ENCODE measurements around the gene HOXC12.

HOXC12 gene

DNA sequence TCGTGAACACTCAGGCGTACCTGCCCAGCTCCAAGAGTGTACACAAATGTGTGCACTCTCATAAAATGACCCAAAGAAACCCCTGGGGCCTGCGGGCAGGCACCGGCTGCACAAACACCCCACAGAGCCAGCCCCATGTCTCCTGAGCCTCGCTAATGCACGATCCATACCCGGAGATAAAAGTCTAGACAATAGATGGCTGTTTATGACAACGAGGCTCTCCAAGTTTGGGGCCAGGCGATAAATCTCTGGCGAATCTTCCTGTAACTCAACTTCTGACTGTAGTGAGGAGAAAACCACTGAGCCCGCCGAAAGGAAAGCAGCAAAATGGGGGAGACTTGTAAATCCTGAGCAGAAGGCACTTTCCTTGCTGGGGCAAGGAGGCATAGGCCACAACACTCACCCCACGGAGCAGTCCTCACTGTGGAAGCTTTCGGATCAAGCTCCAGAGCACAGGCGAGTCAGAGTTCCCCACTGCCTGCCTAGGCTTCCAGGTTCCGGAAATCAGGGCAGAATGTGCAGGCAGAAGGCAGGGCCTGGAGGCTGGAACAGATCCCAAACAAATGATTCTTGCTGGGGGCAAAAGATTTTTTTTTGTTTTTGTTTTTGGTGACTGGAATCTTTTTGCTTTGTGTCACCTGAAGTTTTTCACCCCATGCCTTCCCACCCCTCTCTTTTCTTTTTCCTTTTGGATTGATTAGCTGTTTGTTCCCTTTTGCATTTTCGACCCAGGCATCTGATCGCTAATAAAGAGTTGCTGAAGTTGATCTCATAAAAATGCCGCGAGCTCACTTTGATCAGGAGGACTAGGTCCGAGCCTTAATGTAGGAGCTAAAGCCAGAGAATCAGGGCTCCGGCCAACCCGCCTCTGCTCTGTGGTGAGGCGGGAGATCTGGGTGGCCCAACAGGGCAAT is 13.8 kb downstream of the HOXC12 start:
- no peaks in the 10 kb centered on the region for H3K36me3 ChIP-seq (ENCODE audit: insufficient read depth, low read length)
- H3K9ac ChIP-seq (ENCODE audit: low read depth, low read length): no peak overlapping the region
- no peaks in the 10 kb centered on the region for H3K4me1 ChIP-seq (ENCODE audit: insufficient read depth, low read length)
- H3K27ac ChIP-seq (ENCODE audit: low read depth, low read length): no peak overlapping the region
- H3K9me3 ChIP-seq (ENCODE audit: insufficient read depth, low read depth, low read length): no peaks in the 10 kb centered on the region
- H3K4me3 ChIP-seq (ENCODE audit: low read length): no peak overlapping the region
- peaks cover 100% of the 10 kb centered on the region for H3K27me3 ChIP-seq (ENCODE audit: insufficient read depth, low read length)
- 31% methylated on average over 24 of the region's 24 CpGs for WGBS

DNA sequence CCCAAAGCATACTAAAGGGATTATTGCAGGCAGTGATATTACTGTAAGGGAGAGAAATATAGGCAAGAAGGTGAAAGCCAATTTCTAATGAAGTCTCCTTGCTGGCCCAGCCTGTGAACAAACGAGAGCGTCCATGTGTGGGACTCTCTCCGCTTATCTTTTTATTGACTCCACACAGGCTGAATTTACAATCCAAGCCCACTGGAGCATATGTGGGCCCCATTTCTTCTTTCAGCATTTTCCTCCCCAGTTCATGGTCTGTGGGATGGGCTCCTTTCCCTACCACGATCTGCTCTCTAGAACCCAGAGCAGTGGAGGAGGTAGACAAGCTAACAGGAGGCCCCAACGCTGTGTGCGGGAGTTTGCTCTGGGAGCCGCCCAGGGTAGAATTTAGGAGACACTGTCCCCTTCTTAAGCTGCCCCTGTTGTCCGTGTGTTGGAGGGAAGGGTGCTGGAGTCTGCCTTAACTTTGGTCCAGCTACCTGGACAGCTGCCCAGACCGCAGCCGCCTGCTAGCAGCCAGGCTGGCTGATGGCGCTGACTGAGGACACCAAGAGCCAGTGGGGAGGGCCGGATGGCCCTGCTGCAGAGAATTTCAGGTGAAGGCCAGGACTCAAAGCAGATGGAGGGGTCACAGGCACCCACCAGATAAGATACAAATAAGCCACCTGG is 15.0 kb downstream of the HOXC12 start:
- Histone ChIP-seq H3K27me3 (ENCODE audit: insufficient read depth, low read length) (peaks cover 100% of the 10 kb centered on the region), H3K9ac (ENCODE audit: low read depth, low read length) (no peak overlapping the region), H3K36me3 (ENCODE audit: insufficient read depth, low read length) (no peaks in the 10 kb centered on the region), H3K9me3 (ENCODE audit: insufficient read depth, low read depth, low read length) (no peaks in the 10 kb centered on the region), H3K27ac (ENCODE audit: low read depth, low read length) (no peak overlapping the region), H3K4me1 (ENCODE audit: insufficient read depth, low read length) (no peaks in the 10 kb centered on the region), H3K4me3 (ENCODE audit: low read length) (no peak overlapping the region)
- 49% methylated on average over 12 of the region's 12 CpGs for WGBS

DNA sequence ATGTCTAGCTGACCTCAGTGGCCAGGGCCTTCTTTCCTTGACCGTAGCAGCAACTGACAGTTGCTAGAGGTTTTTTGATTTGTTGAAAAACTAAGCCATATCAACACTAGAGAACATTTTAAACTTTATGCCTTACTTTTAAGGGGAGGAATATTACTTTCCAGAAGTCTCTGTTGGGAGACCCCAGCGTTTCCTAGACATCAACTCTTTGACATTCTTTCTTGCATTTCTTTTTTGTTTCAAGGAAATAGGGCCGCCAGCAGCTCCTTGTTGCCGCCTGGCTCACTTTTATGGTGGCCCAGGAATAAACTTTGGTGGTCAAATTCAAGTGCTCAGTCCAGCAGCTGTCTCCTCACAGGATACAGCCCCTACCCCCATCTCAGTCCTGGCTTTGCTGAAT is 15.7 kb downstream of the HOXC12 start:
- no peak overlapping the region for H3K4me3 ChIP-seq (ENCODE audit: low read length)
- 27% methylated on average over 4 of the region's 4 CpGs for WGBS
- H3K36me3 ChIP-seq (ENCODE audit: insufficient read depth, low read length): no peaks in the 10 kb centered on the region
- H3K4me1 ChIP-seq (ENCODE audit: insufficient read depth, low read length): no peaks in the 10 kb centered on the region
- no peaks in the 10 kb centered on the region for H3K9me3 ChIP-seq (ENCODE audit: insufficient read depth, low read depth, low read length)
- H3K27ac ChIP-seq (ENCODE audit: low read depth, low read length): no peak overlapping the region
- no peak overlapping the region for H3K9ac ChIP-seq (ENCODE audit: low read depth, low read length)
- peaks cover 100% of the 10 kb centered on the region for H3K27me3 ChIP-seq (ENCODE audit: insufficient read depth, low read length)

DNA sequence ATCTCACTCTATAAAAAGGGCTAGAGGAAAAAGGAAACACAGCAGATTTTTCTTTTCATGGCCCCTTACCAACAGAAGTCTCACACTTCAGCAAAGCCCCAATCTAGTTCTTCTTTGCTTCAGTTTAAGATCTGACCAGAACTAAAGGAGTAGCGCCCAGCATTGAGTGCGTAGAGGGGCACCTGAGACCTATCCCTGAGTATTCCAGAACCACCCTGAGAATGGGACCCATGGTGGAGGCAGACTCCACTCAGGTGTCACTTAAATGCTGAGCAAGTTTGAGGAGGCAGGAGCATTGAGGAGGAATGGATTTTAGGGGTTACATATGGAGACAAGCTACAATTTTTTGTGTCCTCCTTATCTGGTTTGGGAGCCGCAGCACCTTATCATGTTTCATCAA is 16.4 kb downstream of the HOXC12 start:
- Histone ChIP-seq H3K27ac (ENCODE audit: low read depth, low read length) (no peak overlapping the region), H3K9me3 (ENCODE audit: insufficient read depth, low read depth, low read length) (no peaks in the 10 kb centered on the region), H3K9ac (ENCODE audit: low read depth, low read length) (no peak overlapping the region), H3K27me3 (ENCODE audit: insufficient read depth, low read length) (peaks cover 100% of the 10 kb centered on the region), H3K4me1 (ENCODE audit: insufficient read depth, low read length) (no peaks in the 10 kb centered on the region), H3K4me3 (ENCODE audit: low read length) (no peak overlapping the region), H3K36me3 (ENCODE audit: insufficient read depth, low read length) (no peaks in the 10 kb centered on the region)
- WGBS: 78% methylated on average over 2 of the region's 3 CpGs

DNA sequence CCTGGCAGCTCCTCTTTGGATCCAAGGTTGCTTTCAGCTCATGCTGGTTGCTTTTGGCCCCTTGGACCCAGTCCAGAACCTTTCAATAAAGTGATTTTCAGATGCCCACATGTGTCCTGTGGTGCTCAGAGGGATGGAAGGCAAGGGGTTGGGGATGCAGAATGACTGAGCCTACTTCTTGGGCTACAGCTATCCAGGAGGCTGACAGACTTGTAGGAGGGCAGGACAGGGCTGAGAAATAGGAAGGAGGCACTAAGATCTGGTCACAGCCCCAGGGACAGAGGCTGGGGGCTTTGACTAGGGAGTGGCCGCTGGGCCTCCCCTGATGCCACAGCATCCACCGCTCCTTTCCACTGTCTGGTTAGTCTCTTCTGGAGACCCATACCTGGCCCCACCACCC is 17.0 kb downstream of the HOXC12 start:
- H3K9ac ChIP-seq (ENCODE audit: low read depth, low read length): no peak overlapping the region
- no peaks in the 10 kb centered on the region; the same call in 1 of the 2 replicates for H3K4me1 ChIP-seq (ENCODE audit: insufficient read depth, low read length)
- WGBS: 69% methylated on average over 2 of the region's 2 CpGs
- H3K4me3 ChIP-seq (ENCODE audit: low read length): no peak overlapping the region
- H3K27me3 ChIP-seq (ENCODE audit: insufficient read depth, low read length): peaks cover 100% of the 10 kb centered on the region
- no peaks in the 10 kb centered on the region for H3K9me3 ChIP-seq (ENCODE audit: insufficient read depth, low read depth, low read length)
- H3K27ac ChIP-seq (ENCODE audit: low read depth, low read length): no peak overlapping the region
- H3K36me3 ChIP-seq (ENCODE audit: insufficient read depth, low read length): no peaks in the 10 kb centered on the region

DNA sequence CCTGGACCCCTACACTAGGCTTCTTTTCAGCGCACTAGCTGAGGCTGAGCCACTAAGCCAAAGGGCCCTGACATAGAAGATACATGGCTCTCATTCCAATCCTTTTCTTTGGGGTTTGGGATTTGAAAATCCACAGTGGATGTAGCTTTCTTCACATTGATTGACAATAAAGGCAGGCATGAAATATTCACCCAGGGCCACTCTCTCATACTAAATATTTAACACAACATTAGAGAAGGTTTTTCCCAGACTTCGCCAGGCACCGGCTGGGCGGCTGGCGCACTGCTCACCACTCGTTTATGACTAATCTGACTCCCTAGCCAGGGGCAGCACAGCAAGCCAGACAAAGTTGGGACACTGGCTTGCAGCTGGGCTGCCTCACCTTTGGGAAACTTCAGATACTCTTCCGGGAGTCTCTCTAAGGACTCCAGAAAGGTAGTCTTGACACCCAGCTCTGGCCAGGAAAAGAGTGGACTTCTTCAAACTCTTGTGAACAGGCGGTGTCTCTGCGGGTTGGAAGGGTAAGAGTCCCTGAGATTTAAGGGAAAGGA is 17.5 kb downstream of the HOXC12 start:
- Histone ChIP-seq H3K36me3 (ENCODE audit: insufficient read depth, low read length) (no peaks in the 10 kb centered on the region), H3K9ac (ENCODE audit: low read depth, low read length) (no peak overlapping the region), H3K4me3 (ENCODE audit: low read length) (no peak overlapping the region), H3K4me1 (ENCODE audit: insufficient read depth, low read length) (no peaks in the 10 kb centered on the region; the same call in 1 of the 2 replicates), H3K9me3 (ENCODE audit: insufficient read depth, low read depth, low read length) (no peaks in the 10 kb centered on the region), H3K27me3 (ENCODE audit: insufficient read depth, low read length) (peaks cover 100% of the 10 kb centered on the region), H3K27ac (ENCODE audit: low read depth, low read length) (no peak overlapping the region)
- WGBS: 52% methylated on average over 9 of the region's 9 CpGs

DNA sequence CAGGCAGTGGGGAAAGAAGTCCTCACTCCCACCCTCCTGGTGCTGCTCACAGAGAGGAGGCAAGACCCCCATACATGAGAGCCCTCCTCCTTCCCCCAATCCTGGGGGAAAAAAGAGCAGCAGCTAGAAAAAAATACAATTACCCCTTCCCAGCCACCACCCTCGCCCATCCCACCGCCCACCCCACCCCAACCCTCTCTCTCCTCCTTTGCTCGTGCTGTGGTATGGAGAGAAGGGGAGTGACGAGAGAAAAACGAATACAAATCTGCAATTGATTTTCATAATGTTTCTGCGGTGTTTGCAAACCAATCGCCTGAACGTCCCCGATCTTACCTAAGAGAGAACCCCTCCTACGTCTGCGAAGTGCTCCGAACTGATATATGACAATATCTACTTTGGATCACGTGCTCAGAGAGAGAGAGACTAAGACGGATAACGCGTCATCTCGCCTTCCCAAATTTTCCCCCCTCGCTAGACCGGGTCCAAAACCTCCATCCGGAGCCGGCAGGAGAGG is 18.1 kb downstream of the HOXC12 start, which contains the start of gene HOXC11:
Gene HOXC11, plus strand, starts transcription at position 405 of the 514 bp plus-strand sequence. CDS start 116 bp downstream, outside the sequence.
- H3K27me3 ChIP-seq (ENCODE audit: insufficient read depth, low read length): peaks cover 100% of the 10 kb centered on the region
- no peak within 1 kb of the TSS for H3K27ac ChIP-seq (ENCODE audit: low read depth, low read length)
- H3K4me1 ChIP-seq (ENCODE audit: insufficient read depth, low read length): no peaks in the 10 kb centered on the region; the same call in 1 of the 2 replicates
- no peak within 1 kb of the TSS for H3K9ac ChIP-seq (ENCODE audit: low read depth, low read length)
- 16% methylated on average over 18 of the region's 21 CpGs for WGBS
- no peaks in the 10 kb centered on the region for H3K9me3 ChIP-seq (ENCODE audit: insufficient read depth, low read depth, low read length)
- H3K36me3 ChIP-seq (ENCODE audit: insufficient read depth, low read length): no peaks in the 10 kb centered on the region
- H3K4me3 ChIP-seq (ENCODE audit: low read length): no peak within 1 kb of the TSS

DNA sequence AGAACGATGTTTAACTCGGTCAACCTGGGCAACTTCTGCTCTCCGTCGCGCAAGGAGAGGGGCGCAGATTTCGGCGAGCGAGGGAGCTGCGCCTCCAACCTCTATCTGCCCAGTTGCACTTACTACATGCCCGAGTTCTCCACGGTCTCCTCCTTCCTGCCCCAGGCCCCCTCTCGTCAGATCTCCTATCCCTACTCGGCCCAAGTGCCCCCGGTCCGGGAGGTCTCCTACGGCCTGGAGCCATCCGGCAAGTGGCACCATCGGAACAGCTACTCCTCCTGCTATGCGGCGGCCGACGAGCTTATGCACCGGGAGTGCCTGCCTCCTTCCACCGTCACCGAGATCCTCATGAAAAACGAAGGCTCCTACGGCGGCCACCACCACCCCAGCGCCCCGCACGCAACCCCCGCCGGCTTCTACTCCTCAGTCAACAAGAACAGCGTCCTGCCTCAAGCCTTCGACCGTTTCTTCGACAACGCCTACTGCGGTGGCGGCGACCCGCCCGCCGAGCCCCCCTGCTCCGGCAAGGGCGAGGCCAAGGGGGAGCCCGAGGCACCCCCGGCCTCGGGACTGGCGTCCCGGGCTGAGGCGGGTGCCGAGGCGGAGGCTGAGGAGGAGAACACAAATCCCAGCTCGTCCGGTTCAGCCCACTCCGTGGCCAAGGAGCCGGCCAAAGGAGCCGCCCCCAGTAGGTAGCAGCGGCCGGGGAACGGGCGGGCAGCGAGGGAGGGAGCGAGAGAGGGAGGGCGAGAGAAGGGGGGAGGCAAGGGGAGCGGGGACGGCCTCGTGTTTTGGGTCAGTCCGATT is 18.7 kb downstream of the HOXC12 start:
- Histone ChIP-seq H3K27ac (ENCODE audit: low read depth, low read length) (no peak overlapping the region), H3K9ac (ENCODE audit: low read depth, low read length) (no peak overlapping the region)
- 4% methylated on average over 69 of the region's 71 CpGs for WGBS

DNA sequence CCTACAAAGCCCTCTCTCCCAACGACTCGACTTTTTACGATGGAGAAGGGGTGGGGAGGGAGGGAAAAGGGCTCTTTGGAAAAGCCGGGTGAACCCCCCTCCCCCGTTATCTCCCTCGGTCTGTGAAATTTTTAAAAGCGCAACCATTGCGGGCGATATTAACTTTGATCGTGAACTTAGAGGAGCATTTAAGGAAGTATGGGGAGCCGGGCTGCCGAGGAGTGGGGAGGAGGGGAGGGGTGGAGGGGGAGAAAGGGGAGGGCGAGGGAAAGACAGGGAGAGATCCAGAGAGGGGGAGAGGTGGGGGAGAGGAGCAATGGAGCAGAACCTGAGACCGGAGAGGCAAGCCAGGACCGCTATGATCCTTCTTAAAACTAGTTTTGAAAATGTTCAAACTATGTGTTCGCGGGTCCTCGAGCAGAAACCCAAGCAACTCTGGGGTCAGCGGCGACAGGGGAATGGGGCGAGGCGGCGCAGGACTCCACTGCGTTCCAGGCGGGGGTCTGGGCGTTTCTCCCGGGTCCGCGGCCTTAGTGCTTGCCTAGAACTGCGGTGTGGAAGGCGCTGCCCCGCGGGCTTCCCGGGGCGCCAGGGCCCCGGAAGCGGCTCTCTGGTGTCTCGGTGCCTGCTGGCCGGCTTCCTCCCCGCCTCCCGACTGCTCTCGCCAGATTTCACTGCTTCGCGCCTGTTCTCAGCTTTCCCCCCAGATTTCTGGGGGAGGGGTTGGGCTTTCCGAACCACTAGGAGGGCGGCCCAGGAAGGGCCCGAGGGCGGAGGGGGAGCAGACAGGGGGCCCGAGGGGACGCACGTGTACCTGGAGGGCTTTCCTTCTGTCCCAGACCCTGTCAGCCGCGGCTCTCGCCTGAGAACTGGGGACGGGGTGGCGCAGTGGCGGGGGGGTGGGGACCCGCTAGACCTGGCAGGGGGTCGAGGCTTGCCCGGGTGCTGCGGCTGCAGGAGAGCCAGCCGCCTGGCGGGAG is 19.7 kb downstream of the HOXC12 start, which contains the start of gene HOTAIR:
Gene HOTAIR, minus strand, starts transcription at position 871 of the 980 bp plus-strand sequence.
- H3K36me3 ChIP-seq (ENCODE audit: insufficient read depth, low read length): no peaks in the 10 kb centered on the region
- no peak within 1 kb of the TSS for H3K27ac ChIP-seq (ENCODE audit: low read depth, low read length)
- H3K4me1 ChIP-seq (ENCODE audit: insufficient read depth, low read length): no peaks in the 10 kb centered on the region; the same call in 1 of the 2 replicates
- H3K9me3 ChIP-seq (ENCODE audit: insufficient read depth, low read depth, low read length): no peaks in the 10 kb centered on the region
- no peak within 1 kb of the TSS for H3K4me3 ChIP-seq (ENCODE audit: low read length)
- WGBS: 8% methylated on average over 60 of the region's 63 CpGs
- peaks cover 100% of the 10 kb centered on the region for H3K27me3 ChIP-seq (ENCODE audit: insufficient read depth, low read length)
- H3K9ac ChIP-seq (ENCODE audit: low read depth, low read length): no peak within 1 kb of the TSS

More for the DNA sequence above, 18.7 kb downstream of the HOXC12 start:
- no peaks in the 10 kb centered on the region; the same call in 1 of the 2 replicates for H3K4me1 ChIP-seq (ENCODE audit: insufficient read depth, low read length)
- H3K27me3 ChIP-seq (ENCODE audit: insufficient read depth, low read length): peaks cover 100% of the 10 kb centered on the region
- H3K36me3 ChIP-seq (ENCODE audit: insufficient read depth, low read length): no peaks in the 10 kb centered on the region
- no peaks in the 10 kb centered on the region for H3K9me3 ChIP-seq (ENCODE audit: insufficient read depth, low read depth, low read length)
- H3K4me3 ChIP-seq (ENCODE audit: low read length): no peak overlapping the region
